ENCODE data around the gene LRP1B. TPM values are rescaled to one million over a fixed set of nuclear protein-coding genes. Genes with fewer than 3 reads are reported as not detected.
"Not testable (repeated sequence)": the region's sequence is repeated elsewhere in the genome, so short reads cannot be mapped to it uniquely, and the experiment has no call there.

LRP1B gene
- total RNA-seq, 1 donor from 2014 or later, result 0.38 TPM

DNA sequence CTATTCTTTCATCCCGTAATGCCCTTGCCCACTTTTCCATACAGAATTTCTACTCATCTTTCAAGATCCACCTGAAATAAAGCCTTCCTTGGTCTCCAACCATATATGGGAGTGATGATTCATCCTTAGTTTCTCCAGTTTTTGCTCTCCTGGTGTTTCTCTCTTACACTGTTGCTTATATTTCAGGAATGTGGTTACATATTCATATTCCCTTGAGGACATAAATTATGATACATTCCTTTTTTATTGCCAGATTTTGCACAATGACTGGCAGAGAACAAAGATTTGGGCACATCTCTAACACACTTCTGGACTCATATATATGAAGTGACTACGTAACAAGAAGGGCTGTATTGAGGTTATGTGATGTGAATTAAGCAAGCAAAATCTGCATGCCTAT, 1777.3 kb downstream of the LRP1B start:
- DNase-seq (ENCODE audit: low read depth), result no peak
- TF ChIP-seq, protein P1, sequence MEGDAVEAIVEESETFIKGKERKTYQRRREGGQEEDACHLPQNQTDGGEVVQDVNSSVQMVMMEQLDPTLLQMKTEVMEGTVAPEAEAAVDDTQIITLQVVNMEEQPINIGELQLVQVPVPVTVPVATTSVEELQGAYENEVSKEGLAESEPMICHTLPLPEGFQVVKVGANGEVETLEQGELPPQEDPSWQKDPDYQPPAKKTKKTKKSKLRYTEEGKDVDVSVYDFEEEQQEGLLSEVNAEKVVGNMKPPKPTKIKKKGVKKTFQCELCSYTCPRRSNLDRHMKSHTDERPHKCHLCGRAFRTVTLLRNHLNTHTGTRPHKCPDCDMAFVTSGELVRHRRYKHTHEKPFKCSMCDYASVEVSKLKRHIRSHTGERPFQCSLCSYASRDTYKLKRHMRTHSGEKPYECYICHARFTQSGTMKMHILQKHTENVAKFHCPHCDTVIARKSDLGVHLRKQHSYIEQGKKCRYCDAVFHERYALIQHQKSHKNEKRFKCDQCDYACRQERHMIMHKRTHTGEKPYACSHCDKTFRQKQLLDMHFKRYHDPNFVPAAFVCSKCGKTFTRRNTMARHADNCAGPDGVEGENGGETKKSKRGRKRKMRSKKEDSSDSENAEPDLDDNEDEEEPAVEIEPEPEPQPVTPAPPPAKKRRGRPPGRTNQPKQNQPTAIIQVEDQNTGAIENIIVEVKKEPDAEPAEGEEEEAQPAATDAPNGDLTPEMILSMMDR (IDR thresholded peaks at IDR 0.05; ENCODE audit: insufficient read depth, low read length, poor library complexity, severe bottlenecking), result no peak
- no peaks in the 10 kb centered on the region for H3K36me3 ChIP-seq (ENCODE audit: control insufficient read depth, insufficient read depth, low read length)
- H3K27me3 ChIP-seq (ENCODE audit: control insufficient read depth, insufficient read depth, low read length), result no peaks in the 10 kb centered on the region
- no peak overlapping the region for H3K4me3 ChIP-seq (ENCODE audit: low read depth, low read length)

DNA sequence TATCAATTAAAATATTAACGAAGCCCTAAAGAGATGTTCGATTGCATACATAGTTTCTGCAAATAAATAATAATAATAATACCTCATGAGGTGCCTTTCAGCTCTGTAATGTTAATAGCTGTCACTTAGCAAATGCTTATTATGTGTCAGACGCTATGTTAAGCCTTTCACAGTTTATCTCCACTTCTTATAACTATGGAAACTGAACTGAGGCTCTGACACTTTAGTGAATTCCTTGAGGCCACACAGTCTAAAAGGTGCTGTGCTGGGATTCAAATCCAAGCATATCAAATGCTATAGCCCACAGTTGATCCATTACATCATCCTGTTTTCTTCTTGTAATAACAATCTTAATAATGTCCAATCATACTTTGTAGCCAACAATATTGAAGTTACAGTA, 1779.1 kb downstream of the LRP1B start:
- Histone ChIP-seq H3K27me3 (ENCODE audit: control insufficient read depth, insufficient read depth, low read length) (no peaks in the 10 kb centered on the region), H3K4me3 (ENCODE audit: low read depth, low read length) (no peak overlapping the region), H3K36me3 (ENCODE audit: control insufficient read depth, insufficient read depth, low read length) (no peaks in the 10 kb centered on the region)
- no peak for DNase-seq (ENCODE audit: low read depth)
- TF ChIP-seq, protein P1 (IDR thresholded peaks at IDR 0.05; ENCODE audit: insufficient read depth, low read length, poor library complexity, severe bottlenecking), result no peak

DNA sequence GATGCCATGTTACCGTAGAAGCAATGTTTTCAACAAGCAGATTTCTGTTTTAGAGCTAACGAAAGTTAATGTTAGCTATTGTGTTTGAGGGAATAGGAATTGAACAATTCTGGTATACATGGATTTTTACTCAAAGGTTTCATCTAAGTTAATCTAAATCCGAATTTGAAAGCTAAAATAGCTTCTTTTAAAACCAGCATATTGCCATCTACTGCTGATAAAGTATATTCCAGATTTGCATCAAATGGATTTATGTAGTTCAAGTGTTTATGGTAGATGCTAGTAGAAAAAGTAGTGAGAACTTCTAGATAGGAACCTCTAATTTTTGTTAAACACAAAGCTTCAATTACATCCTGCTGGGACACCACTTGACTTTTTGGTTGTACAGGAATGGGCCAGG, 1781.1 kb downstream of the LRP1B start:
- no peaks in the 10 kb centered on the region for H3K36me3 ChIP-seq (ENCODE audit: control insufficient read depth, insufficient read depth, low read length)
- H3K27me3 ChIP-seq (ENCODE audit: control insufficient read depth, insufficient read depth, low read length), result no peaks in the 10 kb centered on the region
- DNase-seq (ENCODE audit: low read depth), result no peak
- no peak overlapping the region for H3K4me3 ChIP-seq (ENCODE audit: low read depth, low read length)
- TF ChIP-seq, protein P1 (IDR thresholded peaks at IDR 0.05; ENCODE audit: insufficient read depth, low read length, poor library complexity, severe bottlenecking), result no peak

DNA sequence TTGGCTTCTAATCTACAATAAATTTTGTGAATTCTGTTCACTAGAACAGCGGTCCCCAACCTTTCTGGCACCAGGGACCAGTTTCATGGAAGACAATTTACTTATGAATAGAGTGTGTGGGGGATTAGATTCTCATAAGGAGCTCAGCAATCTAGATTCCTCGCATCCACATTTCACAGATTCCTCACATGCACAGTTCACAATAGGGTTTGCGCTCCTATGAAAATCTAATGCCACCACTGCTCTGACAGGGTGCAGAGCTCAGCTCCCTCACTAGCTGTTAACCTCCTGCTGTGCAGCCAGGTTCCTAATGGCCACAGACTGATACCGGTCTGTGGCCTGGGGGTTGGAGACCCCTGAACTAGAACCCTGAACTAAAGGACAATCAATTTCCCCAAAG, 1782.0 kb downstream of the LRP1B start:
- H3K27me3 ChIP-seq (ENCODE audit: control insufficient read depth, insufficient read depth, low read length), result no peaks in the 10 kb centered on the region
- DNase-seq (ENCODE audit: low read depth), result no peak
- TF ChIP-seq, protein P1 (IDR thresholded peaks at IDR 0.05; ENCODE audit: insufficient read depth, low read length, poor library complexity, severe bottlenecking), result no peak
- no peaks in the 10 kb centered on the region for H3K36me3 ChIP-seq (ENCODE audit: control insufficient read depth, insufficient read depth, low read length)
- H3K4me3 ChIP-seq (ENCODE audit: low read depth, low read length), result no peak overlapping the region

DNA sequence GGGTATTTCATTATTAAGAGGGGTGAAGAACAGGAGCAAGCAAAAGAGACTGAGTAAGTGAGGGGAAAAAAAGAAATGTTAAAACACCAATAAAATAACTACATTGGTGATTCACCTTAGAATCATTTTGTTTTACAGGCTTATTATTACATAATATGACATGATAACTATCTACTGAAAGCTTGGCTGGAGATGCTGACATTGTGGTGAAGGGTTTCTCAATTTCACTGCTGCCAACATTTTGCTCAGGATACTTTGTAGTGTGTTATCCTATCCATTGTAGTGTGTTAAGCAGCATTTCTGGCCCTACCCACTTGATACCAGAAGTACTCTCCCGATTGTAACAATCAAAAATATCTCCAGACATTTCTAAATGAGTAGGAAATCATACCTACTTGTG, 1786.0 kb downstream of the LRP1B start:
- no peak overlapping the region for H3K4me3 ChIP-seq (ENCODE audit: low read depth, low read length)
- no peak for DNase-seq (ENCODE audit: low read depth)
- H3K36me3 ChIP-seq (ENCODE audit: control insufficient read depth, insufficient read depth, low read length), result no peaks in the 10 kb centered on the region
- TF ChIP-seq, protein P1 (IDR thresholded peaks at IDR 0.05; ENCODE audit: insufficient read depth, low read length, poor library complexity, severe bottlenecking), result no peak
- no peaks in the 10 kb centered on the region for H3K27me3 ChIP-seq (ENCODE audit: control insufficient read depth, insufficient read depth, low read length)

DNA sequence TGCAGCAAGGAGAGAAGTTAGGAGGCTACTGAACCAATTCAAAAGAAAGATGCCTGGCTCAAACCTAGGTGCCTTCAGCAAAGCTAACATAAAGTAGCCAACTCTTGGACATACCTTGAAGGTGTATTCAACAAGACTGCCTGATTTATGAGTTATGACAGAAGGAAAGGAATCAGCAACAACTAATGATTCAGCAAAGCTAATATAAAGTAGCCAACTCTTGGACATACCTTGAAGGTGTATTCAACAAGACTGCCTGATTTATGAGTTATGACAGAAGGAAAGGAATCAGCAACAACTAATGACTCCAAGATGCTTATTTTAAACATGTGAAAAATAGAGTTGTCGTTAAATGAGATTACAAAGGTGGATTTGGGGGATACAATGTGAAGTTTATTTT, 1786.5 kb downstream of the LRP1B start:
- not testable (repeated sequence) for H3K4me3 ChIP-seq (ENCODE audit: low read depth, low read length); DNase-seq (ENCODE audit: low read depth); H3K36me3 ChIP-seq (ENCODE audit: control insufficient read depth, insufficient read depth, low read length); H3K27me3 ChIP-seq (ENCODE audit: control insufficient read depth, insufficient read depth, low read length)

Measured in kidney epithelial cell (primary cell).